RWPE2 (cell line): Measurements from ENCODE around the gene PTPRM.

Experiments
- ATAC-seq: fragments of 200-7000 bp; cut with Tn5 transposase; 3 replicates; pipeline ENCODE4 v1.9.1; 2021; ENCODE audit warnings: low read depth
- DNase-seq: peaks from one replicate; pipeline ENCODE4 v3.0.0-alpha.2; 2020; ENCODE audit warnings: low spot score
- H3K27ac ChIP-seq: fragments of 450-650 bp; 2 replicates; pipeline ENCODE4 v1.5.1; 2017; ENCODE audit warnings: mild to moderate bottlenecking; ENCODE audit not compliant: poor library complexity, severe bottlenecking
- H3K27me3 ChIP-seq: fragments of 250-450 bp; sonication (Bioruptor Pico); 2 replicates; pipeline ENCODE4 v1.5.1; 2021; ENCODE audit warnings: mild to moderate bottlenecking, moderate library complexity; ENCODE audit not compliant: insufficient read depth, poor library complexity, severe bottlenecking
- H3K36me3 ChIP-seq: fragments of 250-450 bp; sonication (Bioruptor Pico); 2 replicates; pipeline ENCODE4 v1.5.1; 2020; ENCODE audit warnings: low read depth, mild to moderate bottlenecking, moderate library complexity
- H3K4me1 ChIP-seq: fragments of 250-450 bp; sonication (Bioruptor Pico); 2 replicates; pipeline ENCODE4 v1.5.1; 2021; ENCODE audit warnings: mild to moderate bottlenecking, moderate library complexity; ENCODE audit not compliant: insufficient read depth, poor library complexity, severe bottlenecking
- H3K4me3 ChIP-seq: fragments of 250-450 bp; sonication (Bioruptor Pico); 2 replicates; pipeline ENCODE4 v1.5.1; 2021; ENCODE audit warnings: mild to moderate bottlenecking, moderate library complexity; ENCODE audit not compliant: severe bottlenecking
- H3K9me3 ChIP-seq: fragments of 250-450 bp; sonication (Bioruptor Pico); 2 replicates; pipeline ENCODE4 v1.5.1; 2021; ENCODE audit warnings: mild to moderate bottlenecking, moderate library complexity; ENCODE audit not compliant: severe bottlenecking
- CTCF ChIP-seq: fragments of 450-650 bp; IDR thresholded peaks from one replicate; pipeline ENCODE4 v1.5.1; 2017; ENCODE audit warnings: mild to moderate bottlenecking, moderate library complexity; ENCODE audit not compliant: poor library complexity, severe bottlenecking

PTPRM gene

GRCh38 chr18:8293184-8293583 lies 726.1 kb downstream of the PTPRM start:
- DNase-seq (no peak), ATAC-seq (no peak)
- Histone ChIP-seq H3K9me3 (no peaks in the 10 kb centered on the region), H3K4me3 (no peak overlapping the region), H3K4me1 (no peaks in the 10 kb centered on the region), H3K27ac (no peak overlapping the region), H3K36me3 (no peaks in the 10 kb centered on the region), H3K27me3 (no peaks in the 10 kb centered on the region)
- no peak for TF ChIP-seq CTCF

GRCh38 chr18:8296886-8297616 lies 729.9 kb downstream of the PTPRM start:
- TF ChIP-seq CTCF: no peak
- Histone ChIP-seq H3K27me3 (no peaks in the 10 kb centered on the region), H3K4me3 (no peak overlapping the region), H3K4me1 (no peaks in the 10 kb centered on the region), H3K9me3 (no peaks in the 10 kb centered on the region), H3K36me3 (no peaks in the 10 kb centered on the region), H3K27ac (no peak overlapping the region)
- DNase-seq (no peak), ATAC-seq (no peak)

GRCh38 chr18:8298186-8298585 lies 731.1 kb downstream of the PTPRM start:
- no peaks in the 10 kb centered on the region for H3K4me1 ChIP-seq
- TF ChIP-seq CTCF: no peak
- H3K27ac ChIP-seq: no peak overlapping the region
- DNase-seq (no peak), ATAC-seq (no peak)
- no peak overlapping the region for H3K4me3 ChIP-seq
- no peaks in the 10 kb centered on the region for H3K27me3 ChIP-seq
- no peaks in the 10 kb centered on the region for H3K36me3 ChIP-seq
- H3K9me3 ChIP-seq: no peaks in the 10 kb centered on the region

- no peak overlapping the region for H3K4me3 ChIP-seq
- H3K27me3 ChIP-seq: no peaks in the 10 kb centered on the region
- H3K27ac ChIP-seq: no peak overlapping the region
- DNase-seq (no peak), ATAC-seq (no peak)
- H3K36me3 ChIP-seq: no peaks in the 10 kb centered on the region
- no peak for TF ChIP-seq CTCF
- no peaks in the 10 kb centered on the region for H3K4me1 ChIP-seq
- no peaks in the 10 kb centered on the region for H3K9me3 ChIP-seq
Observed at GRCh38 chr18:8299054-8299980, 732.2 kb downstream of the PTPRM start.
